ENCODE data around the gene NOLC1. TPM values are rescaled to one million over a fixed set of nuclear protein-coding genes. Genes with fewer than 3 reads are reported as not detected.

The NOLC1 gene
- total and polyA plus RNA-seq, 2 of the 13 experiments (the other 11 are each of a cell fraction or from before 2014, with no cell fraction given): 50.6 to 81.0 TPM

DNA sequence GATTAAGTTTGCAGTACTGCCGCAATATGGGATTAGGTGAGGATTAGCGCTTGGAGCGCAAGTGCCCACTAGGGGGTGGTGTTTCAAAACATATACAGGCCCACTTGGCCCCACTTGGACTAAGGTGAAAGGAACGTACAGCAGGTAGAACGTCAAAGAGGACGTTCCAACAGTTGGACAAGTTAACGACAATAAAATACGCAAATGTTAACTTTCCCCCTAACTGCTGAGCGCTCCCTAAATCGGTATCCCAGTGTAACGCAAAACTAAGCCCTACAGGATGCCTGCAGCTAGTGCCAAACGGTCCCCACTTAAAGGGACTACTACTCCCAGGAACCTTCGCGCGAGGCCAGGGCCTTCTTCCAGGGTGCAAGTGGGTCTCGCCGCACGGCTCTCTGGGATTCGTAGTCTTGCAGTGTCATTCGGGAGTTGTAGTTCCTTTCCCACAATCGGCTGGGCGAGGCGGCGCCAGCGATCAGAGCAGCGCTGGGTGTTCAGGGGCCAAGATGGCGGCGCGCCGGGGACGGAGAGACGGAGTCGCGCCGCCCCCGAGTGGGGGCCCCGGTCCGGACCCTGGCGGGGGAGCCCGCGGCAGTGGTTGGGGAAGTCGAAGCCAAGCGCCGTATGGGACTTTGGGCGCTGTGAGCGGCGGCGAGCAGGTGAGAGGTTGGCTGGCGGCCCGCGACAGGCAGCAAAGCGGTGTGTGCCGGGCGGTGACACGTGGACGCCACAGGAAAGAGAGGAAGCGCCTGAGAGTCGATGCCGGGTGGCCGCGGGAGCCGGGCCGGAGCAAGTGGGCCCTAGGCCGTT, 19.4 kb upstream of the NOLC1 start, which contains the start of gene PPRC1:
PPRC1 (plus strand) TSS at position 478 of the 810 bp plus-strand sequence; CDS start at position 507, 29 bp downstream.
- ATAC-seq (peak; percentile 93), FAIRE-seq (peak; percentile 82), DNase-seq (ENCODE audit: low spot score) (peak; percentile 98)
- Histone ChIP-seq H3K27ac (ENCODE audit: extremely low read length, insufficient read depth, low read length) (peak within 1 kb of the TSS; percentile 88), H3K4me1 (ENCODE audit: insufficient read depth, low read length) (peaks cover 41% of the 10 kb centered on the region), H3K4me3 (replicated peaks in 1 of 3; ENCODE audit: insufficient read depth in 1 of 3, low read depth in 2 of 3, low read length in 3 of 3) (peak within 1 kb of the TSS; percentile 82 to 96 (median 92)), H3K9me3 (ENCODE audit: low read length) (no peaks in the 10 kb centered on the region), H3K36me3 (replicated peaks in 1 of 2; ENCODE audit: control insufficient read depth in 1 of 2, insufficient read depth in 2 of 2, low read length in 2 of 2) (peaks cover 2 to 12% of the 10 kb centered on the region in 2 experiments; a peak in 4 of 5 replicates), H3K79me2 (ENCODE audit: insufficient read depth, low read length) (peaks cover 48% of the 10 kb centered on the region), H4K20me1 (ENCODE audit: insufficient read depth, low read length) (peaks cover 38% of the 10 kb centered on the region), H3K27me3 (ENCODE audit: control insufficient read depth in 1 of 2, insufficient read depth in 2 of 2, low read length in 2 of 2) (peaks cover 0 to 4% of the 10 kb centered on the region in 2 experiments; a peak in 1 of 5 replicates), H3K9ac (ENCODE audit: insufficient read depth, low read depth, low read length) (peak within 1 kb of the TSS; percentile 93), H2AFZ (ENCODE audit: low read length) (peak within 1 kb of the TSS; percentile 100), H3K4me2 (ENCODE audit: low read depth, low read length) (peak within 1 kb of the TSS; percentile 91)
- TSS peak; percentile 84 for BruUV-seq (replicated peaks)
- CTCF ChIA-PET (ENCODE audit: low intra/inter-chr PET ratio, low total read pairs): interaction anchor here (0.9 kb wide), 1 partner anchor 12 kb away, joined by 3 read pairs; no protein-coding TSS in a partner anchor
- in situ Hi-C loops (cut with HindIII; ENCODE audit: extremely low pct_ligation_motif_present, low pct_unique_long_range_greater_than_20kb): no loop called here
- intact Hi-C loops (cut with micrococcal nuclease; ENCODE audit: unreplicated experiment): loop anchor here (1.0 kb wide), 1 partner anchor 20 kb away; the partner anchor contains the start of gene NOLC1
- POLR2A ChIA-PET: interaction anchor here (0.6 to 1.0 kb wide), 3 partner anchors 18 to 75 kb away, joined by 3 to 4 read pairs (median 3); no protein-coding TSS in a partner anchor
- 1% methylated on average over 16 of the region's 64 CpGs for WGBS (ENCODE audit: low lambda C conversion rate)
- TF ChIP-seq ADNP (CRISPR knock-in tag; IDR thresholded peaks at IDR 0.05) (no peak), ZNF383 (CRISPR knock-in tag; IDR thresholded peaks at IDR 0.05; ENCODE audit: borderline replicate concordance) (no peak), PRPF4 (IDR thresholded peaks at IDR 0.05; ENCODE audit: low read depth, low read length, poor library complexity, severe bottlenecking) (no peak), ZSCAN25 (CRISPR knock-in tag; IDR thresholded peaks at IDR 0.05) (peak; percentile 36; the same call in 1 of the 2 replicates), ZNF251 (CRISPR knock-in tag; IDR thresholded peaks at IDR 0.05) (no peak), ZMYM3 (CRISPR knock-in tag; IDR thresholded peaks at IDR 0.05) (no peak), SOX5 (CRISPR knock-in tag; IDR thresholded peaks at IDR 0.05; ENCODE audit: borderline replicate concordance) (no peak; the same call in none of the 2 replicates), MEIS2 (CRISPR knock-in tag; IDR thresholded peaks at IDR 0.05) (no peak), SP4 (CRISPR knock-in tag; IDR thresholded peaks at IDR 0.05) (peak; percentile 35; the same call in 1 of the 2 replicates), POLR2G (IDR thresholded peaks at IDR 0.05; ENCODE audit: low read depth, low read length) (peak; percentile 96), HMG20B (CRISPR knock-in tag; conservative IDR thresholded peaks at IDR 0.05) (no peak; the same call in 1 of the 2 replicates), ZNF879 (CRISPR knock-in tag; IDR thresholded peaks at IDR 0.05) (no peak), POLR2A (IDR thresholded peaks at IDR 0.05; ENCODE audit: insufficient read depth in 1 of 2, low read depth in 2 of 2, low read length in 2 of 2) (peak; percentile 79 to 82), KMT2B (CRISPR knock-in tag; IDR thresholded peaks at IDR 0.05) (peak; percentile 65)
- TF ChIP-seq, protein P1, sequence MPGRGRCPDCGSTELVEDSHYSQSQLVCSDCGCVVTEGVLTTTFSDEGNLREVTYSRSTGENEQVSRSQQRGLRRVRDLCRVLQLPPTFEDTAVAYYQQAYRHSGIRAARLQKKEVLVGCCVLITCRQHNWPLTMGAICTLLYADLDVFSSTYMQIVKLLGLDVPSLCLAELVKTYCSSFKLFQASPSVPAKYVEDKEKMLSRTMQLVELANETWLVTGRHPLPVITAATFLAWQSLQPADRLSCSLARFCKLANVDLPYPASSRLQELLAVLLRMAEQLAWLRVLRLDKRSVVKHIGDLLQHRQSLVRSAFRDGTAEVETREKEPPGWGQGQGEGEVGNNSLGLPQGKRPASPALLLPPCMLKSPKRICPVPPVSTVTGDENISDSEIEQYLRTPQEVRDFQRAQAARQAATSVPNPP (CRISPR knock-in tag; IDR thresholded peaks at IDR 0.05): peak; percentile 47; the same call in 1 of the 2 replicates
- TF ChIP-seq, protein P2, sequence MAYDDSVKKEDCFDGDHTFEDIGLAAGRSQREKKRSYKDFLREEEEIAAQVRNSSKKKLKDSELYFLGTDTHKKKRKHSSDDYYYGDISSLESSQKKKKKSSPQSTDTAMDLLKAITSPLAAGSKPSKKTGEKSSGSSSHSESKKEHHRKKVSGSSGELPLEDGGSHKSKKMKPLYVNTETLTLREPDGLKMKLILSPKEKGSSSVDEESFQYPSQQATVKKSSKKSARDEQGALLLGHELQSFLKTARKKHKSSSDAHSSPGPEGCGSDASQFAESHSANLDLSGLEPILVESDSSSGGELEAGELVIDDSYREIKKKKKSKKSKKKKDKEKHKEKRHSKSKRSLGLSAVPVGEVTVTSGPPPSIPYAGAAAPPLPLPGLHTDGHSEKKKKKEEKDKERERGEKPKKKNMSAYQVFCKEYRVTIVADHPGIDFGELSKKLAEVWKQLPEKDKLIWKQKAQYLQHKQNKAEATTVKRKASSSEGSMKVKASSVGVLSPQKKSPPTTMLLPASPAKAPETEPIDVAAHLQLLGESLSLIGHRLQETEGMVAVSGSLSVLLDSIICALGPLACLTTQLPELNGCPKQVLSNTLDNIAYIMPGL (CRISPR knock-in tag; IDR thresholded peaks at IDR 0.05; ENCODE audit: borderline replicate concordance in 1 of 2, low read depth in 1 of 2): peak; percentile 84 to 94
- TF ChIP-seq, protein P3, sequence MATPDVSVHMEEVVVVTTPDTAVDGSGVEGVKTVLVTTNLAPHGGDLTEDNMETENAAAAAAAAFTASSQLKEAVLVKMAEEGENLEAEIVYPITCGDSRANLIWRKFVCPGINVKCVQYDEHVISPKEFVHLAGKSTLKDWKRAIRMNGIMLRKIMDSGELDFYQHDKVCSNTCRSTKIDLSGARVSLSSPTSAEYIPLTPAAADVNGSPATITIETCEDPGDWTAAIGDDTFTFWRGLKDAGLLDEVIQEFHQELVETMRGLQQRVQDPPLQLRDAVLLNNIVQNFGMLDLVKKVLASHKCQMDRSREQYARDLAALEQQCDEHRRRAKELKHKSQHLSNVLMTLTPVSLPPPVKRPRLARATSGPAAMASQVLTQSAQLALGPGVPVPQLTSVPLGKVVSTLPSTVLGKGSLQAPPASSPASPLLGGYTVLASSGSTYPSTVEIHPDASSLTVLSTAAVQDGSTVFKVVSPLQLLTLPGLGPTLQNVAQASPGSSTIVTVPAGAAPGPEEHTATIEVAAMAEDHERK (CRISPR knock-in tag; IDR thresholded peaks at IDR 0.05; ENCODE audit: low read depth): peak; percentile 65; the same call in 1 of the 2 replicates

All from HepG2 (cell line).